HG03280 (cell line): ENCODE results near the gene PAPLN.

Experiments
- ATAC-seq: cut with Tn5 transposase; IDR thresholded peaks from one replicate; pipeline ENCODE4 v1.9.1; 2021; ENCODE audit warnings: mild to moderate bottlenecking, moderate library complexity; ENCODE audit not compliant: unreplicated experiment

PAPLN gene

GRCh38 chr14:73258076-73258475 lies 20.8 kb downstream of the PAPLN start:
- ATAC-seq = no peak

GRCh38 chr14:73258845-73259611 lies 21.7 kb downstream of the PAPLN start:
- ATAC-seq = no peak

GRCh38 chr14:73259837-73260236 lies 22.5 kb downstream of the PAPLN start:
- no peak for ATAC-seq

- ATAC-seq = no peak
These were observed 23.3 kb downstream of the PAPLN start for GRCh38 chr14:73260574-73260973.

GRCh38 chr14:73261075-73261474 lies 23.8 kb downstream of the PAPLN start:
- ATAC-seq = no peak

GRCh38 chr14:73261520-73262426 lies 24.5 kb downstream of the PAPLN start:
- ATAC-seq = no peak

- no peak for ATAC-seq
These were observed 25.3 kb downstream of the PAPLN start for GRCh38 chr14:73262427-73263183.

GRCh38 chr14:73263606-73264005 lies 26.3 kb downstream of the PAPLN start:
- no peak for ATAC-seq

GRCh38 chr14:73264080-73264884 lies 27.0 kb downstream of the PAPLN start:
- ATAC-seq = no peak

GRCh38 chr14:73264885-73265720 lies 27.8 kb downstream of the PAPLN start:
- no peak for ATAC-seq

GRCh38 chr14:73265721-73266046 lies 28.4 kb downstream of the PAPLN start:
- no peak for ATAC-seq

- ATAC-seq = no peak
These were observed 29.0 kb downstream of the PAPLN start for GRCh38 chr14:73266317-73266716.

- no peak for ATAC-seq
These were observed 30.2 kb downstream of the PAPLN start for GRCh38 chr14:73267474-73267873.

GRCh38 chr14:73269729-73270531 lies 32.6 kb downstream of the PAPLN start:
- ATAC-seq = peak; percentile 57

- no peak for ATAC-seq
These were observed 35.1 kb downstream of the PAPLN start for GRCh38 chr14:73272393-73272792.

GRCh38 chr14:73273799-73274198 lies 36.5 kb downstream of the PAPLN start:
- ATAC-seq = no peak

GRCh38 chr14:73276836-73277235 lies 39.5 kb downstream of the PAPLN start:
- no peak for ATAC-seq

- ATAC-seq = no peak
These were observed 40.1 kb downstream of the PAPLN start for GRCh38 chr14:73277376-73277775.

GRCh38 chr14:73280903-73281302 lies 43.6 kb downstream of the PAPLN start:
- no peak for ATAC-seq
